Measurements from ENCODE around the gene MDM2.

GRCh38 chr12:68855111-68855510 lies 47.1 kb downstream of the MDM2 start:
- TF ChIP-seq CTCF (conservative IDR thresholded peaks at IDR 0.05; ENCODE audit: low read depth, low read length) (no peak), EZH2phosphoT487 (IDR thresholded peaks at IDR 0.05; ENCODE audit: borderline replicate concordance, low read length) (no peak), EZH2 (IDR thresholded peaks at IDR 0.05; ENCODE audit: low read length, unreplicated experiment) (no peak)

Data from PC-3 (cell line).